SK-N-SH (cell line): Measurements from ENCODE around the gene SH3PXD2B.

Experiments used
- FOSL2 ChIP-seq: IDR thresholded peaks from 2 replicates; pipeline ENCODE4 v1.4.0; 2012; ENCODE audit warnings: low read depth, mild to moderate bottlenecking, moderate library complexity, borderline replicate concordance
- IRF3 ChIP-seq: fragments of 150-350 bp; IDR thresholded peaks from 2 replicates; pipeline ENCODE4 v1.6.1; 2016; ENCODE audit warnings: mild to moderate bottlenecking, low read depth, low read length
- MXI1 ChIP-seq: IDR thresholded peaks from 2 replicates; pipeline ENCODE4 v1.6.1; 2012; ENCODE audit warnings: mild to moderate bottlenecking, low read depth, low read length, improper control_type of control experiment

- TF ChIP-seq MXI1, result no peak
- TF ChIP-seq IRF3, result no peak
- no peak for TF ChIP-seq FOSL2
These were observed 23.9 kb upstream of the SH3PXD2B start for GRCh38 chr5:172478256-172478655.
